DND-41 (cell line): Measurements from ENCODE around the gene CD93.
A peak's percentile ranks its signal among the peaks of the same experiment; 100 is the strongest.

Experiments used
- CTCF ChIP-seq: IDR thresholded peaks from 2 replicates; pipeline ENCODE4 v1.5.1; 2012; ENCODE audit warnings: borderline replicate concordance, low read length, moderate library complexity, mild to moderate bottlenecking; ENCODE audit not compliant: poor library complexity, severe bottlenecking; ENCODE audit errors: extremely low read depth
- EZH2 ChIP-seq: IDR thresholded peaks from 3 replicates; pipeline ENCODE4 v1.6.1; 2012; ENCODE audit warnings: borderline replicate concordance, low read depth, mild to moderate bottlenecking, moderate library complexity, low read length, inconsistent platforms; ENCODE audit not compliant: severe bottlenecking

DNA sequence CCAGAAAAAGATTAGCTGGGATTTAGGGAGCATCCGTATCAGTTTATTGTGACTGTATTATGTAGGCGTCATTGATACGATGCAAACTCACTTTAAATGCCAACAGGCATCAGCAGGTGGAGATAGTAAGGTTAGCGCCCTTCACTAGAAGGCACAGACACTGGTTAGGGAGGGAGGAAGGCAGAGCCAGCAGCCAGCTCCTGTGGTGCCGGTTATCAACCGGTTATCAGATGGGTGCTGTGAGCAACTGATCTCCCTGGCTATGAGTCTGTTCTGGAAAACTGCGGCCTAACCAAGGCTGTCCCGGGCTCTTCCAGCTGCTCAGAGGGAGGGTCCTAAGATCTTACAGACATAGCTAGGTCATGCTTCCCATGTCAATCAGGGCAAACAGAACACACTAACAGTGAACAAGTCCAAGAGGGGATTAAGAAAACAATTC lies 47.5 kb upstream of the CD93 start:
- TF ChIP-seq EZH2 (no peak), CTCF (peak; percentile 19)
